Ramos (cell line): ENCODE data around the gene KRTAP10-6.
"Not testable (repeated sequence)": the region's sequence is repeated elsewhere in the genome, so short reads cannot be mapped to it uniquely, and the experiment has no call there.

Source experiments
- in situ Hi-C: fragments of 300-500 bp; cut with MboI; formaldehyde crosslinking; loops from one replicate; pipeline ENCODE4 v1.14.3; 2022; ENCODE audit warnings: low sequenced_read_pairs; ENCODE audit not compliant: unreplicated experiment

The KRTAP10-6 gene

DNA sequence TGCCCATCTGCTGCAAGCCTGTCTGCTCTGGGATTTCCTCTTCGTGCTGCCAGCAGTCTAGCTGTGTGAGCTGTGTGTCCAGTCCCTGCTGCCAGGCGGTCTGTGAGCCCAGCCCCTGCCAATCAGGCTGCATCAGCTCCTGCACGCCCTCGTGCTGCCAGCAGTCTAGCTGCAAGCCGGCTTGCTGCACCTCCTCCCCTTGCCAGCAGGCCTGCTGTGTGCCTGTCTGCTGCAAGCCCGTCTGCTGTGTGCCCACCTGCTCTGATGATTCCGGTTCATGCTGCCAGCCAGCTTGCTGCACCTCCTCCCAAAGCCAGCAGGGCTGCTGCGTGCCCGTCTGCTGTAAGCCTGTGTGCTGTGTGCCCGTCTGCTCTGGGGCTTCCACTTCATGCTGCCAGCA lies 8.8 kb upstream of the KRTAP10-6 start:
- in situ Hi-C loops: not testable (repeated sequence)

DNA sequence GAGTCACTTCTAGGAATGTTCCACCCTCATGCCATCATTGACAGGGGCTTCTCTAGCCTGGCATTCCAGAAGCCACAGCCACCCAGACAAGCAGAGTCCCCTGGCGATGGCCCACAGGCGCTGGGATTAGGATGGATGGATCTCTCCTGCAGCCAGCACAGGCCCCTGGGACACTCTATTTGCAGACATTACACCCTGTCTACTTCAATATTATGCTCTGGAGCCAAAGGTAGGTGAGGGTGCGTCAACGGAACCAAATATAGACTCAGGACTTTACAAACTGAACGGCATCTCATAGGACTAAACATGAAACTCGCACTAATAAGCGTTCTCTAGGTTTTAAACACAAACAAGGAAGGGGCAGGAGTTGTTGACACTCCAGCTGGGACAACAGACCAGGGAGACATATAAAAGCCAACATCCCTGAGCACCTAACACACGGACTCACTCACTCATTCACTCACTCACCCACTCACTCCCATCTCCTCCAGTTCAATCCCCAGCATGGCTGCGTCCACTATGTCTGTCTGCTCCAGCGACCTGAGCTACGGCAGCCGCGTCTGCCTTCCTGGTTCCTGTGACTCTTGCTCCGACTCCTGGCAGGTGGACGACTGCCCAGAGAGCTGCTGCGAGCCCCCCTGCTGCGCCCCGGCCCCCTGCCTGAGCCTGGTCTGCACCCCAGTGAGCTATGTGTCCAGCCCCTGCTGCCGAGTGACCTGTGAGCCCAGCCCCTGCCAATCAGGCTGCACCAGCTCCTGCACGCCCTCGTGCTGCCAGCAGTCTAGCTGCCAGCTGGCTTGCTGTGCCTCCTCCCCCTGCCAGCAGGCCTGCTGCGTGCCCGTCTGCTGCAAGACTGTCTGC lies 8.0 kb upstream of the KRTAP10-6 start, which contains the start of gene KRTAP10-7:
TSS of gene KRTAP10-7 (plus strand) at position 480 of the 861 bp plus-strand sequence. CDS start at position 505, 25 bp downstream.
- in situ Hi-C loops: not testable (repeated sequence)

DNA sequence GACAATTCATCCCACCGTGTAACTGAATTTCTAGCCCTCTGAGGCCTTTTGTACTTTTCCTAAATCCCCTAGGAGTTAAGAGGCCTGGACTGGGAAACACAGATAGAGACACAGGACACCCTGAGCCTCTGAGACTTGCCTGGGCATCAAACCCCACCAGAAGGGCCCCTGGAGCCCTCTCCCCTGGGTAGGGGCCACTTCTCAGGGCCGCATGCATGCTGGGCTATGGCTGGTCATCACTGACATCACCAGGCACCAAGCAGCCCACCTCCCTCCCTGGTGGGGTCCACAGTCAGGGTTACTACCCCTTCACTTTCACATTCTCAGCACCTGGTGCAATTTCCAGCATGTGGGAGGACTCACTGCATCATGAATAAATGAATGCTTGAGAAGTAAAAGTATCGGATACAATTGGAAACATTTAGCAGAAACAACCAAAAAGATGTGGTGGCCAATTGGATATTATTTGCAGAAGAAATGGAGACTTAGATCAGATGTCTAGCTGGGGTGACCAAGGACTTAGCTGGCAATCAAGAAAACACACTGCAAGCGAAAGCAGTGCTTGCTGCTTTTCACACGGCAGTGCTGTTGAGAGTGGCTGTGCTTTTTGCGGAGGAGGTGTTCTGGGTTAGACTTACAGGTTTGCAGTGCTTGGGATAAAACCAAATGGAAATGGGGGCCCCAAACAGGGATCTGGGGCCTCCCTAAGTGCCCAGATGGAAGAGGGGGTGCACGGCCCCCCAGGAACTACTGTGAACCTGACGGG lies 7.1 kb upstream of the KRTAP10-6 start:
- in situ Hi-C loops: no loop called here

DNA sequence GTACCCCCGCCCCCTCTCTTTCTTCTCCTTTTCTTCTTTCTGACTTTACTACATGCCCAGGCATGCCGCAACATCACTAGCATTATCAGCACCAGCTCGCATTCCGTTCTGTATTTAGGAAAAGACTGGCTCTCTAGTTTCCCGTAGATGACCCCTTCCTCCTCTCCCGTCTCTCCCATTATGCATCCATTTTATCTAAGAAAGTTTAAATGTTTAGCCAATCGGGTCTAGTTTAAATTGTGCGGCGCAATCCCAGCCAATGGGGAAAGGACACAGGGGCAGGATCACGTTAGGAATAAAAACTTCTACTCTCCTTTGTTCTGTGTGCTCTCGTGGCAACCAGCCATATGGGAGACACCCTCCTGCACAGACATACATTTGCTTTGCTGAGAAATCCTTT lies 5.8 kb upstream of the KRTAP10-6 start:
- in situ Hi-C loops: no loop called here

DNA sequence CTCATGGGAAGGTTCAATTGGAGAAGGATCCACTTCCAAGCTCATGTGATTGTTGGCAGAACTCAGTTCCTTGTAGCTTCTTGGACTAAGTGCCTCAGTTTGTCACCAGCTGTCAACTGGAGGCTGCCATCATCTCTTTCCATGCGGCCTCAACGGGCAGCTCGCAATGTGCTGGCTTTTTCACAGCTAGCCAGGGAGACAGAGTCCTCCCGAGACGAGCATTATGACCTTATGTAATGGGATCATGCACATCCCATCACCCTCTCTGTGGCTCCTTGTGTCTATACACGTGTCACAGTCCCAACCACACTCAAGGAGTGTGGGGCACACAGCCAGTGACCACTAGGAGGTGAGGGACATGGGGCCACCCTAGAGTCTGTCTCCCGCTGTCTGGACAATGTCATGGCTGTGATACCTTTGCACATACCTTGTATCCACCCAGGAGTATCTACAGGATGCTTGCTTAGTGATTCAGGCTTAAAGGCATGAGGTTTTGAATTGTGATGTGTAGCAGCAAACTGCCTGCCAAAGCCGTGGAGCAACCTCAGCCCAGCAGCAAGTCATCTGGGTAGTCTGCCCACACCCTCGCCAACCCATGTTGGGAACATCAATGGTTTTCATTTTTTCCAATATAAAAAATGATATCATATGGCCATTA lies 3.9 kb upstream of the KRTAP10-6 start:
- in situ Hi-C loops: no loop called here

DNA sequence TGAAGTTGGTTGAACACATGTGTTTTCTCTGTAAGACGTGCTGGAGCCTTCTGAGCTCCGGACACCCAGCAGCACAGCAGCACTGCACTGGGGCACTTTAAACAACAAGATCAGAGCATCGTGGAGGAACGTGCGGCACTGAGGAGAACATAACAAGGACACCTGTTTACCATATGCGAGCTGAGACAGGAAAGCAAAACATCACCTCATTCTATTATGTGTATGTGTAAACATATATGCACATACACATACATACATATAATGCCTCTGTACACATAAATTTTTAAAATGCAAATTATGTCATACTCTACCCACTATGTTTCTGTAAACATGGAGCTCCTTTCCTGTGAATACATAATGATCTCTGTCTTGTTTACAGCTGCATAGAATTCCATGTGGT lies 3.2 kb upstream of the KRTAP10-6 start:
- in situ Hi-C loops: no loop called here

DNA sequence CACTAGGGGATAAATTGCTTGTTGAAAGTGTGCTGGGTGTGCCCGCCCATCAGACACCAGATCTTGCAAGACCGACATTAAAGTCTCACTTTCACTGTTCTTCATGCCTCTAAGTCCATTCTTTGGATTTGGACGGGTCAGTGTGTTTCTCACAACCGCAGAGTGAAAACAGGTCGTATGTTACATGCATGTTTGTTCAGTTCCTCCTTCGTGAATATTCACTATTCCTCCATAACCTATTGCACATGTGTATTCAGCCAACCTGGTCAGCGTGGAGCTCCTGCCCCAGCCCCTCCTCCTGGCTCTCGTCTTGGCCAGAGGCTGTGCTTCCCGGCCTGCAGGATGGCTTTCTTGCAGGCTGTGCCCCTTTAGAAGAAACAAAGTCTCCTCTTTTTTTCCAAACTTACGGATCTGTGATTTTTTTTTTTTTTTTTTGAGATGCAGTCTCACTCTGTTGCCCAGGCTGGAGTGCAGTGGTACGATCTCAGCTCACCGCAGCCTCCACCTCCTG lies 2.2 kb upstream of the KRTAP10-6 start:
- in situ Hi-C loops: no loop called here

DNA sequence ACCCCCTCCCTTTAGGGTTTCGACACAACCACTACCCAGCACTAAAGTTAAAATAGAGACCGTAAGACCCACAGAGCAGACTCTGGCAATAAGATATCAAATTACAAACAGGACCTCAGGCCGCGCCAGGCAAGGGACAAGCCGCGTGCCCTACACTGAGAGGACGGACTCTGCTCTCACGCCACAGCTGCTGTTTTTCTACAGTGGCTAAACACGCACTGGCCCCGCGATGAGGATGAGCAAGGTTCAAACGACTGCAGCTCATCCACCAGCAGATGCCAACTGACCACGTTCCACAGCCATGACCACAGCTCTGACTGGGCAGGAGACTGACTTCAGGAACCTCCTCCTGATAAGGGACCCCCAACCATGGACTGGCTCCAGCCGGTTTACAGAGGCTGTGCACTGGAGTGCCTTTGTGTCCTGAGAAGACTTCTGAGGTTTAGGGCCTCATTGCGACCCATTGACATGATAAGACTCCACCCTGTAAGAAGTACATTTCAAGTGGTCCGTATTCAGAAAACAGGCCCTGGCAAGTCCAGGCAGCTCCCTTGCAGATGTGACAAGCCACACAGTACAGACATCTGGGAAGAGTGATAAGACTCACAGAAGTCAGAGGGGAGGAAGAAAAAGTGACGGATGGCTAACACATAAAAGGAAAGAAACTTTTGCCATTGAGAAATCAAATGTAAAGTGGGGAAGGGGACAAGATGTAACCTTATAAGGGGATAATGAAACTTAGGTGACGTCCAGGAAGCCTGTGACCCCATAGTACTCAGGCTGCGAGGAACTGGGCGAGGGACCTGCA lies 1.5 kb upstream of the KRTAP10-6 start:
- in situ Hi-C loops: no loop called here

DNA sequence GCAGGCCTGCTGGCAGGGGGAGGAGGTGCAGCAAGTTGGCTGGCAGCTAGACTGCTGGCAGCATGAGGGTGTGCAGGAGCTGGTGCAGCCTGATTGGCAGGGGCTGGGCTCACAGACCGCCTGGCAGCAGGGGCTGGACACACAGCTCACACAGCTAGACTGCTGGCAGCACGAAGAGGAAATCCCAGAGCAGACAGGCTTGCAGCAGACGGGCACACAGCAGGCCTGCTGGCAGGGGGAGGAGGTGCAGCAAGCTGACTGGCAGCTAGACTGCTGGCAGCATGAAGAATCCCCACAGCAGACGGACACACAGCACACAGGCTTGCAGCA lies 539 bp downstream of the KRTAP10-6 start:
- in situ Hi-C loops: not testable (repeated sequence)

DNA sequence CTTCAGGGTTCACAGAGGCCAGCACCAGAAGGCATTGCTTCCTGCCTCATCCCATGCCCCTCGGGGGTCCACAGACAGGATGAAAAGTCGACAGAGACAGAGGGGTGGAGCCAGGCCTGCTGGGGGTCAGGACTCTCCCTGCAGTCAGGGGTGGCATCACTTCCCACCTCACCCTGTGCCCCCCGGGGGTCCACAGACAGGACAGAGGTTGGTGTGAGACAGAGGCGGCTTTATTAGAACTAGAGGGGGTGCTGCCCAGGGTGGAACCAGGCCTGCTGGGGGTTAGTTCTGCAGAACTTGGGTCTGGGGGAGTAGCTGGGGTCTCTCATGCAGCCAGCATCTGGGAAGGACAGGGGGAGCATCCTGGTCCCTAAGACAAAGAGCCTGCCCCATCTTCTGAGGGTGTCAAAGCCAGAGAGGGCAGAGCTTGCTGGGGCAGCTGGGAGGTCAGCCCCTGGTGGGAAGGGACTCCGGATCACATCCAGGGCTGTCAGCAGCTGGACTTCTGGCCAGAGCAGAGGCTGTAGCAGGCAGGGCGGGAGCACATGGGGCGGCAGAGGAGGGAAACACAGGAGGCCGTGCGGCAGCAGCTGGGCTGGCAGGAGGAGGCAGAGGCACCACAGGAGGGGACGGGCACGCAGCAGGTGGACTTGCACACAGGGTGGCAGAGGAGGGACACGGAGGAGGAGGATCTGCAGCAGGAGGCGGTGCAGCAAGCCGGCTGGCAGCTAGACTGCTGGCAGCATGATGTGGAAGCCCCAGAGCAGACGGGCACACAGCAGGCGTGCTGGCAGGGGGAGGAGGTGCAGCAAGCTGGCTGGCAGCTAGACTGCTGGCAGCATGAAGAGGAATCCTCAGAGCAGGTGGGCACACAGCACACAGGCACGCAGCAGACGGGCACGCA lies 1.2 kb downstream of the KRTAP10-6 start:
- in situ Hi-C loops: not testable (repeated sequence)

DNA sequence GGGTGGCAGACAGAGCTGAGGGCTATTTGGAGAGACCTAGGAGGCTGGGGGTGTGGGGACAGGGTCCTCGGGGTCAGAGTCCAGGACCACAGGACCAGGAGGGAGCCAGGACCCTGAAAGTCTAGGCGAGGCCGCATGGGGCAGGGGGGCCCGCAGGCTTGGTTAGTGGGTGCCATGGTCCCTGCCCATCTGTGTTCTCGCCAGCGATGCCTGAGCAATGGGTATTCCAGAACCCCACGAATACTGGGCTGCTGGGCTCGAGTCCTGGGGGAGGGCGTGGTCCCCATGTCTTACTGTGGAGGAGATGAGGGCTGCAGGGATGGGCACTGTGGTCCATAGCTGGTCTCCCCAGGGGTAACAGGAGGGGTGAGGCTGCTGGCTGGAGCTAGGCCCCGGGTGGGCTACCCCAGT lies 2.0 kb downstream of the KRTAP10-6 start:
- in situ Hi-C loops: no loop called here

DNA sequence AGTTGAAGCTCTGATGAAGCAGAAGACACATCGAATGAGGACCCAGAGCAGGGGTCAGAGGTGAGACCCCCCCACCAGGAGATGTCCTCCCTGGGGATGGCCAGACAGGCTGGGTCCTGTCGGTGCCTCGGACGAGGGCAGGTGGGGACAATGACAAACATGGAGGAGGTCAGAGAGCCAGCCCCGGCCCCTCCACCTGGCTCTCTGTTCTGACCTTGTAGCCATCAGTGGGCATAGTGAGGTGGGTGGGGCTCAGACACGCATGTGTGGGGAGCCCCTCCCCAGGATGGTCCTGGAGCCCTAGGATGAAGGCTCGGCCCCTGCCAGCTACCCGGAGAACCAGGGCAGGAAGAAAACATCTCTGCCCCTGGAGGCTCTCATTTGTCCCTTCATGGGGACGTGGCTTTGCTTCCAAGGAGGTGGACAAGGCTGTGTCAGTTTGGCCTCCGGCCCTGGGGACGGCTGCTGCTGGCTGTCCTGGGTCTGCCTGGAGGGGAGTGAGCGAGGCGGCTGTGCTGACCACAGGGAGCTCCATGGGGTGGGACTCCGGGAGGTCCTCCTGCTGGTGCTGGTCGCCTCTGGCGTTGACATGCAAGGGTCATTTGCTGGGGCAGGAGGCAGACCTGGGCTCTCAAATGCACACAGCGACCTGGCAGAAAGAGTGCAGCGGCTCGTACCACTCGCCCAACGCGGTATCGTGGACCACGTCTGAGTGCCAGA lies 2.6 kb downstream of the KRTAP10-6 start:
- in situ Hi-C loops: no loop called here

DNA sequence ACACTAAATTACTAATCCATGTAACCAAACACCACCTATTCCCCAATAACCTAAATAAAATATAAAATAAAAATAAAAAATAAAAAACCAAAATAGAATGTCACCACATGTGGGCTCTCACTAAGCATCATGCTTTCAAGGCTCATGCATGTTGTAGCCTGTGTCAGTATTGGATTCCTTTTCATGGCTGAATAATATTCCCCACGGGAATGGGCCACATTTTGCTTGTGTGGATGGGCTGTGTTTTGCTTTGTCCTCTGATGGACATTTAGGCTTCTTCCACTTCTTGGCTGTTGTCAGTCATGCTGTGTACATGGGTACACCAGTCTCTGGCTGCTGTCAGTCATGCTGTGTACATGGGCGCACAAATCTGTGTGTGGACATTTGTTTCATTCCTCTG lies 3.2 kb downstream of the KRTAP10-6 start:
- in situ Hi-C loops: no loop called here

DNA sequence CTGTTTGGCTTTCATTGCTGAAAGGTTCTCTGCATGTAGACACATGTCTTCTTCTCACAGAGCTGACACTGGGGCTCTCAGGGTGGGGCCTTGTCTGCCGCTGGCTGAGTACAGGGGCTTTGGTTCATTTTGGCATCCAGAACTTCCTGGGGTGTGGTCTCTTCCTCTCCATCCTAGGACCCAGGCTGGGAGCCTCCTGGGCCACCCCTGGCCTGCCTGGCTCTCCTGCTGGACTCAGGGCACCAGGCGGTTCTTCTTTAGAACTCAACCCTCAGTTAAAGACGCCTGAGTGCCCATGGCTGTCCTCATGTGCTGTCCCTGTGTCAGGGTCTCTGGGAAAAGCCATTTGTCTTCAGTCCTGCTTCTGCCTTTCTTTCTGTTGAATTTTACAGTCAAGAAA lies 6.4 kb downstream of the KRTAP10-6 start:
- in situ Hi-C loops: no loop called here

DNA sequence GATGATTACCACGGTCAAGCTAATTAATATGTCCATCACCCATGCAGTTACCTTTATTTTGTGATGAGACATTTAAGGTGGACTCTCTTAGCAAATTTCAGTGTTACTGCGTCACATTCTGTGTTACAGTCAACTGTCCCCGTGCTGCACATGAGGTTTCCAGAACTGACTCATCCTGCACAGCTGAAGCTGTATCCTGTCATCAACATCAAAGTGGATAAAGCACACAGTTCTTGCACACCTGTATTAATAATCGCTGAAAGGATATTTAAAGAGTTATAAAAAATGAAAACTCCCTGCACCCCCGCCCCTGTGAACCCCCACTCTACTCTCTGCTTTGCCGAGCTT lies 8.5 kb downstream of the KRTAP10-6 start:
- in situ Hi-C loops: no loop called here

DNA sequence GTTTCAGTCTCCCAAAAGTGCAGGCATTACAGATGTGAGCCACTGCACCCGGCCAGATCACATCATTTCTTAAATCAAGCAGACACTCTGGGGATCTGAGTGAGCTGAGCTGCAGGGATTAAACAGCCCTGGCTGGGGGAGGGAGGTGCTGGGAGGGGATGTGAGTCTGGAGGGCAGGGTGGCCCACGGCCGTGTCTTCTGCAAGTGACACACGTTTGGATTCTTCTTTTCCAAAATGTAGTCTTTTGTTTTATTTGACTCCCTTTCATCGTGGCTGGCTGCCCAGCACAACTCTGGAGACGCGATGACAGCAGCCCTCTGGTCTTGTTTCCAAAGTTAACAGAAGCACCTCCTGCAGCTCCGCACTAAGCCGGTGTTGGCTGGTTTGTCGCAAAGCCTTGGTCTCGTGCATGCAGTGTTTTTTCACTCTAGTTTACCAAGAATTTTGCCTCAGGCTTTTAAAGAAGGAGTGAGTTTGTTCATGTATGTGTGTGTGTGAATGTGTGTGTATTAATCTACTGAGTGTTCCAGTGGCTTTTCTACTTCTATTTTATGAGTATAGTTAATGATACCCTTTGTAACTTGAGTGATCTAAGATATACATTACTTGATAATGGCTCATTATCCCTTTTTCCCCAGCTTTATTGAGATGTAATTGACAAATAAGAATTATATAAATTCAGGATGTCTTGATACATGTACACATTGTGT lies 9.1 kb downstream of the KRTAP10-6 start:
- in situ Hi-C loops: no loop called here

DNA sequence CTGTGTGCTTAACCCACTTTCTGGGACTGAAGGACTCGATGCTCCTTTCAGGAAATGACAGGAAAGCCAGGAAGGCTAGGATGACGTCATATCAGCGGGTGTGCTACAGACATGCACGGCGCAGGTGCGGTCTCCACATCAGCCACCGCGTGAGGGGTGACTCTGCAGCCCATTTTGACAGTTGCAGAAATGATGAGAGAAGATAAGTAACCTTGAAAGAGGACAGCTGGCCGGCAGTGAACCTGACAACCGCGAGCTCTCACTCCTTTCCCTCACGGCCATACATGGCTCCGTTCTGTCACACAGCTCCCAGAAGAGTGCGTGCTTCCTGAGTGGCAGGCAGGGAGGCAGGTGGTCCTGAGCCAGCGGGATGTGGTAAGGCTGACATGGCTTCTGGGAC lies 10.2 kb downstream of the KRTAP10-6 start:
- in situ Hi-C loops: no loop called here

DNA sequence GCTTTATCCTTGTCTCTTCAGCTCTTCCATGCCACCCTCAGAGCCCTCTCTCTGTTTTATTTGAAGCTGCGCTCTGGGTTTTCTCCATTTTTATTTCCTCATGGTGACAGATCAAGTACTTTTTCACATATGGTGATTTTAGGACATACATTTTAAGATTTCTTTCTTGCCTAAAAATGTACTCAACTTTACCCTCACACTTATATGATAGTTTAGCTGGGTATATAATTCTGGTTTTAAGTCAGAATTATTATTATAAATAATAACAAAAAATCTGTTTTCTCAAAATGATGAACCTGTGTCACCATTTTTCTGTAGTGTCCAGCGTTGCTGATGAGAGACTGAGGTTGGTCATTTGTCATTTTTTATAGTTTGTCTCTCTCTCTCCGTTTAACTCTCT lies 11.1 kb downstream of the KRTAP10-6 start:
- in situ Hi-C loops: no loop called here
